Neural crest cell (in vitro differentiated cells): ENCODE data around the gene CLTC. TPM values are rescaled to one million over a fixed set of nuclear protein-coding genes. Genes with fewer than 3 reads are reported as not detected.

ENCODE experiments used
- DNase-seq: peaks from one replicate; pipeline ENCODE4 v3.0.0; 2021; ENCODE audit warnings: low read depth, mixed read lengths, low spot score
- H3K27ac Mint-ChIP-seq: one replicate; pipeline ENCODE4 v1.8.0; 2021; ENCODE audit warnings: mild to moderate bottlenecking, mixed read lengths; ENCODE audit not compliant: unreplicated experiment
- H3K27me3 Mint-ChIP-seq: 2 replicates; pipeline ENCODE4 v1.8.0; 2021; ENCODE audit warnings: low read depth, mild to moderate bottlenecking, mixed read lengths
- H3K36me3 Mint-ChIP-seq: 2 replicates; pipeline ENCODE4 v1.8.0; 2021; ENCODE audit warnings: low read depth, mild to moderate bottlenecking, mixed read lengths
- H3K4me1 Mint-ChIP-seq: 2 replicates; pipeline ENCODE4 v1.8.0; 2021; ENCODE audit warnings: mixed read lengths
- H3K4me3 Mint-ChIP-seq: one replicate; pipeline ENCODE4 v1.8.0; 2021; ENCODE audit warnings: mild to moderate bottlenecking, mixed read lengths
- H3K9me3 Mint-ChIP-seq: 2 replicates; pipeline ENCODE4 v1.8.0; 2021; ENCODE audit warnings: mixed read lengths
- total RNA-seq: library from RNA; stranded (reverse); gene quantifications from 2 replicates; pipeline ENCODE4 v1.2.1, GENCODE V29; 2021
- TF ChIP-seq, protein P1 (sequence below): fragments of 200-600 bp; sonication (generic); conservative IDR thresholded peaks from 2 replicates; pipeline ENCODE4 v1.5.0; 2021; ENCODE audit warnings: antibody characterized with exemption, mild to moderate bottlenecking

CLTC gene
- total RNA-seq, 1 donor from 2014 or later, result 244 TPM

DNA sequence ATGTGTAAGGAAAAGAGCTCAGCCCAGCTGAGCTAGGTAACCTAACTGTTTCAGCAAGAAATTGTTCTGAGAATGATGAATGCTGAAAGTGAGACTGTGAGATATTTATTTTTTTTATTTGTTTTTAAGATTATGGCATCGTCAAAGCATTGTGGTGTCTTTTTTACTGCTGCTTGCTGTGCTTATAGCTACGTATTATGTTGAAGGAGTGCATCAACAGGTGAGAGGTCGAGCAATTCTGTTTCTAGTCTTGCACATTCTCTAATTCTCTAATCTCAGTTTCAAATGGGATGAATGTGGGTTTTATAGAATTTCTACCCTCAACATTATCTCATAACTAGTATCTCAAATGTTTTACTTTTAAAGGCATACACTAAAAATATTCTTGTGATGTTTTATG, 117.6 kb downstream of the CLTC start:
- Mint-ChIP-seq H3K27ac (no peak overlapping the region), H3K4me3 (no peak overlapping the region)
- TF ChIP-seq, protein P1, sequence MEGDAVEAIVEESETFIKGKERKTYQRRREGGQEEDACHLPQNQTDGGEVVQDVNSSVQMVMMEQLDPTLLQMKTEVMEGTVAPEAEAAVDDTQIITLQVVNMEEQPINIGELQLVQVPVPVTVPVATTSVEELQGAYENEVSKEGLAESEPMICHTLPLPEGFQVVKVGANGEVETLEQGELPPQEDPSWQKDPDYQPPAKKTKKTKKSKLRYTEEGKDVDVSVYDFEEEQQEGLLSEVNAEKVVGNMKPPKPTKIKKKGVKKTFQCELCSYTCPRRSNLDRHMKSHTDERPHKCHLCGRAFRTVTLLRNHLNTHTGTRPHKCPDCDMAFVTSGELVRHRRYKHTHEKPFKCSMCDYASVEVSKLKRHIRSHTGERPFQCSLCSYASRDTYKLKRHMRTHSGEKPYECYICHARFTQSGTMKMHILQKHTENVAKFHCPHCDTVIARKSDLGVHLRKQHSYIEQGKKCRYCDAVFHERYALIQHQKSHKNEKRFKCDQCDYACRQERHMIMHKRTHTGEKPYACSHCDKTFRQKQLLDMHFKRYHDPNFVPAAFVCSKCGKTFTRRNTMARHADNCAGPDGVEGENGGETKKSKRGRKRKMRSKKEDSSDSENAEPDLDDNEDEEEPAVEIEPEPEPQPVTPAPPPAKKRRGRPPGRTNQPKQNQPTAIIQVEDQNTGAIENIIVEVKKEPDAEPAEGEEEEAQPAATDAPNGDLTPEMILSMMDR, result no peak

DNA sequence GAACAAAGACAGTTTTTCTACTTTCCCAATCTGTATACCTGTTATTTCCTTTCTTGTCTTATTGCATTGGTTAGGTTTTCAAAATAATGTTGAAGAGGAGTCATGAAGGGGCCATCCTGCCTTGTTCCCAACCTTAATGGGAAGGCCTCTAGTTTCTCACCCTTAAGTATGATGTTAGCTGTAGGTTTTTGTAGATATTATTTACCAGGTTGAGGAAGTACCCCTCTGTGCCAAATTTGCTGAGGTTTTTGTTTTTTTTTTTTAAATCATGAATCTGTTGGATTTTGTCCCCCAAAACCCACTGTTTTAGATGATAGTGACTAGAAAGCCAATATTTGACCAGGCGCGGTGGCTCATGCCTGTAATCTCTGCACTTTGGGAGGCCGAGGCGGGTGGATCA, 124.1 kb downstream of the CLTC start:
- no peak for DNase-seq
- Mint-ChIP-seq H3K9me3 (peaks cover 6% of the 10 kb centered on the region), H3K36me3 (peaks cover 16% of the 10 kb centered on the region), H3K4me3 (no peak overlapping the region), H3K4me1 (no peaks in the 10 kb centered on the region), H3K27ac (no peak overlapping the region), H3K27me3 (no peaks in the 10 kb centered on the region)
- TF ChIP-seq, protein P1, result no peak

More for the DNA sequence above, 117.6 kb downstream of the CLTC start:
- Mint-ChIP-seq H3K4me1 (no peaks in the 10 kb centered on the region), H3K27me3 (no peaks in the 10 kb centered on the region), H3K9me3 (no peaks in the 10 kb centered on the region), H3K36me3 (peaks cover 5% of the 10 kb centered on the region)
- no peak for DNase-seq

DNA sequence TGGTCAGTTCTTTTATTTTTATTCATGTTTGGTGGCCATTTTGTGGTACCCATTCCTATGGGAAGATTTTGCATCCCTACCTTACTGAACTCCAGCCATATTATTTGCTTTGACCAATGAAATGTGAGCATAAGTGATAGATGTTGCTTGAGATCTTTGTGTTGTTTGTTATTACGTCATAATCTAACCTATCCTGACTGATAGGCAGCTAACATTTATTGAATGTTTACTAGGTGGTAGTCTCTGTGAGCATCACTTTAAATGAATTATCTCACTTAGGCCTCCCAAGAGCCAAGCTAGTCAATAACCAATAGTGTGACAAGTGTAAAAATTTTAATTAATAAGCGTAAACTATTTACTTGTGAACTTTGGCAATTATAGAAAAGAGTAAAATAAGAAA, 125.3 kb downstream of the CLTC start:
- peaks cover 16% of the 10 kb centered on the region for H3K36me3 Mint-ChIP-seq
- H3K27me3 Mint-ChIP-seq, result no peaks in the 10 kb centered on the region
- DNase-seq, result no peak
- TF ChIP-seq, protein P1, result no peak
- H3K9me3 Mint-ChIP-seq, result peaks cover 6% of the 10 kb centered on the region
- no peak overlapping the region for H3K4me3 Mint-ChIP-seq
- H3K27ac Mint-ChIP-seq, result no peak overlapping the region
- H3K4me1 Mint-ChIP-seq, result no peaks in the 10 kb centered on the region

Other genes with a start within 250 kb of the CLTC start
- 52.2 and 54.0 TPM in 2 replicates for gene DHX40, start 54.3 kb upstream of the CLTC start, total RNA-seq
- gene PTRH2, start 87.5 kb downstream of the CLTC start, total RNA-seq, result 25.9 and 33.7 TPM in 2 replicates
- gene VMP1, start 87.8 kb downstream of the CLTC start, total RNA-seq, result 53.8 and 62.6 TPM in 2 replicates